T1000 (cell line): ENCODE data around the gene GINS1.

Experiments
- DNase-seq: peaks from one replicate; lab custom pipeline; 2025; ENCODE audit warnings: mixed read lengths; lab: John Stamatoyannopoulos, UW

GINS1 gene

DNA sequence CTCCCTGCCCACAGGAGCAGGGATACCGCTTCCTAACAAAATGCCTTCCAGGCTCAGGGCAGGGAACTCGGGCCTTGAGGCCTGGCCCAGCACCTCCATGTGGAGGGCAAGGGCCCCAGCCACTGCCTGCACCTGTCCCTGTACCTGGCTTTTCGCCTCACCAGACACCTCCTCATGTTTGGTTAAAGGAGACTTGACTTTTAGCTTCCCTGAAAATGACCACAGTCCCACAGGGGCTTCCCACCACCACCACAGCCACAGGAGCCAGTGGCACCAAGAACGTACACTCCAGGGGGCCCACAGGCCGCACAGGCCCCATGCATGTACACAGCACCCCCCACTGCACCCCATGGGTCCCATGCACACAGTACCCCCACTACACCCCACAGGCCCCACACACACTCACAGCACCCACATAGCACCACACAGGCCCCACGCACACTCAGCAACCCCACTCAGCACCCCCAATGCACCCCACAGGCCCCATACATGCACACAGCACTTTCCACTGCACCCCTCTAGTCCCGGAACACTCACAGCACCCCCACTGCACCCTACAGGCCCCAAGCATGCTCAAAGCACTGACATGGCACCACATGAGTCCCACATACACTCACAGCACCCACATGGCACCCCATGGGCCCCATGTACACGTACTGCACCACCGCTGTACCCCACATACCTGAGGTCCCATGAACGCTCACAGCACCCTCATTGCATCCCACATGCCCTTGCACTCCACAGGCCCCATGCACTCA is 86.5 kb downstream of the GINS1 start:
- no peak for DNase-seq

DNA sequence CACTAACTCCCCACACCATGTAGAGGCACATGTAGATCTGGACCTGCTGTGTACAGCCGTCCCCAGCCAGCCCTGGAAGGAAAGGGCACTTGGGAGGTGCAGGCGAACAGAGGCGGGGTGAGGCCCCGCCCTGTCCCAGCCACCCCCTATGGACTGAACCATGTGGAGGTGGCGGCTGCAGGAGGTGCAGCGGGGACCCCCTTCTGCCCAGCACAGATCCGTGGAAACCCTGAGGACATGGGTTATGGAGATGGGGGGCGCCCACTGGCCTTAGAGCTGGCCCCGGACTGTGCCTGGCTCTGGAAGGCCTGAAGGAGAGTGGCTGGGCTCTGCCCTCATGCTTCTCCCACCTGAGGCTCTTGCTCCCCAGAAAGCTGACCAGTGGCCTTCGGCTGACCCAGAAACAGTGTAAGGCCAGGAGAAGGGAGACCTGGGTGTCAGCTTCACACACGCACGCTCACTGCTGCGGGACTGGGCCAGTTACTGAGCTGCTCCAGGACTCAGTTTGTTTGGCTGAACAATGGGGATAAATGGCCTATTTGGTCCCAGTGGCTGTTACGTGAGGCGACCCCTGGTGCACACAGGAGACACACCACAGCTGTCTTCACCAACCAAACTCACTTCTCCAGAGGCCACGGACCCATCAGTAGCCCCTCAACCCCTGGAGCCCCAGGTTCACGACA is 87.2 kb downstream of the GINS1 start:
- DNase-seq: no peak

DNA sequence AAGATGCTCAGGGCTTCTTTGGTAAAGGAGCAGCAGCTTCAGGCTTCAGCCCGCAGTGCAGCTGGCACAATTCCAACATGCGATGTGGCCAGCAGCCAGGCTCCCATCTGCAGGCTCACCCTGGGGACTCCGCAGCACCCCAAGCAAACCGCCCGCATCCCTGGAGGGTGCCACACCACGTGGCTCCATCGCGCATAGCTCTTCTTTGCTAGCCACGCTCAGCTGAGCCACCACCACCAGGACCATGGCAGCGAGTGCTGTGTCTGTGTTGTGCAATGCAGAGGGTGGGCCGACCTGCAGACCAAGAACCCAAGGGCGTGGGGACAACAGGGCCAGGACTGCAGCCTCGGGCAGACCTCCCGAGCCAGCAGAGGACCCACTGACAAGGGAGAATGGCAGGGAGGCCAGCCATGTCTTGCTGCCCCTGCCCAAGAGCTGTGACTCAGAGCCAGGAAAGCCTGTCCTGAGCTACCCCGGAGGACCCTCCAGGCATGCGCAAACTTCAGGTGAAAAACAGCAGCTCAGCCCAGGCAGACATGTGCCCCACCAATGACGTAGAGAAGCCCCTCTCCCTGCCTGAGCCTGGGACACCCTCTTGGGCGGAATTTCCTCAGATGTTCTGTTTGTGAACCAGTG is 87.8 kb downstream of the GINS1 start:
- no peak for DNase-seq

DNA sequence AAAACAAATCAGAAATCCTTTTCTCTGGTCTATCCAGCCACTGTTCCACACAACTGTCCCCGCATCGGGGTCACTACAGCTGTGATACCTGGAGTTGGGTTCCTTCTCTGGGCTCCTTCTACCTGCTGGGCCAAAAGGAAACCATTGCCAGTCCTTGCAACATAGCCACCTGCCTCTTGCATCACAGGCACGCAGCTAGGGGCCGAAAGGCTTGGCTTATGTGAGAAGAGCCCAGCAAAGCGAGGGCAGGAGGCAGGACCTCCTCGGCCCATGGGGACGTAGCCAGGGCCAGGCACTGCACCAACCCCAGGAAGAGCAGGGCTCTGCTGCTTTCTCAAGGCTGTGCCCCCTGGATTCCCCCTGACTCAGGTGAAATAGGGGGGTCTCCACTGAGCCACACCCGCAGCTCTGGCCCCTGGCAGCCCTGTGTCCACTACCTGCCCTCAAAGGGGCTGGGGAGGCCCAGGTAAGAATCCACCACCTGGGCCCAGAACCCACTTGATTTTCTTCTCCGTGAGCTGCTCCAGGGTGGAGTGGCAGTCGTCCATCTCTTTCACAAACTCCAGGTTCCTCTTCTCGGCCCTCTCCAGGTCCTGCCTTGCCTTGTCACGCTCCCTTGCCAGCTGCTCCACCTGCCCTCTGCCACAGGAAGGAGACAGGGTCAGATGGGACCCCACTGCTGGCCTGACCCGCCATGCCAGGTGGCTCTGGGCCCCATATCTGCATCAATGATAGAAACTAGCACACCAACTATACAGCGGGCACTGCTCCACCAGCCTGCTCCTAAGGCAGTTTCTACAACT is 88.9 kb downstream of the GINS1 start:
- no peak for DNase-seq

DNA sequence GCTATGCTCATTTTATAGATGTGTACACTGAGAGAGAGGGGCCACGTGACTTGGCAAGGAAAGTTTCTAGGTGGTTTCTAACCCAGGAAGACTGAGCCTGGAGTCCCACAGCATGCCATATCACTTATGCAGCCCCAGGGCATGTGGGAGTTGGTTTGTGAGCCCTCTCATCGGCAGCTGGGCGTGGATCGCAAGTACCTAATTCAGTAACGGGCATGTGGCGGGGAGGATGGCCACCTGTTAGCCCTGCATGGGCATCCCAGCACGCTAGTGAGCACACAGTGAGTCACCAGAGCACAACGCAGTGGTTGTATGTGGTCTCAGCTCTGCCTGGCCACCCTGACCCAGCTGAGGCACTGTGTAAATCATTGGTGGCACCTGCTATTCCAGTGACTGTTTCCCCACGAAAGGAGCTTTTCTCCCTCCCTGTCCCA is 89.5 kb downstream of the GINS1 start:
- DNase-seq: peak; percentile 73

DNA sequence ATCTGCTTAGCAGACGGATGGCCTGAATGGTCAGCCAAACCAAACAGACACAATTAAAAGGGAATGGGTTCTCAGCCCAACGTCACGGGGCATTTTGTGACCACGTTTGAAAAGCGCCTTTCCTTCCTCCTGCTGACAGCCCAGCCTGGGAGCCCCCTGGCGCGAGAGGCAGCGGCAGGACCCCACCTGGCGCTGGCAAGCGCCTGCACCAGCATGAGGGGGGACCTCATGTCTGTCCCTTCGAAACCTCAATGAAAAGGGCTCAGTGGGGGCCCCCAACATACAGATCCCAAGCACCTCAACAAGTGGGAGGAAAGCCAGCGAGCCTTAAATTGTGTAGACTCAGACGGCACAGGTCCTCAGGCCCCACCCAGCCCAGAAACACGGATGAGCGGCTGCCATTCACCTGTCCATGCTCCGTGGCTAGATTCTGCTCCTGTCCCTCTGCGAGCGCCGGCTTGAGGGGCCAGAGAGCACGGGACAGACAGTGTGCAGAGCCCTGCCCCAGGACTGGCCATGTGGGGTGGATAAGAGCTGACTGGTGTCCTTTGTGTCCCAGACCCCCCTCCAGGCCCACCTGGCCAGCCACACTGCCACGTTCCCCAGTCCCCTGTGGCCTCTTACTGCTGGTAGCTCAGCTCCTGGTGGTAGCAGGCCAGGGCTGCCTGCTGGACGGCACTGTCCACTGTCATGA is 90.3 kb downstream of the GINS1 start:
- no peak for DNase-seq
